HG03442 (cell line): ENCODE data around the gene ARHGAP15.

Experiments used
- ATAC-seq: cut with Tn5 transposase; IDR thresholded peaks from one replicate; pipeline ENCODE4 v1.9.1; 2021; ENCODE audit warnings: mild to moderate bottlenecking, moderate library complexity; ENCODE audit not compliant: unreplicated experiment

Gene ARHGAP15

DNA sequence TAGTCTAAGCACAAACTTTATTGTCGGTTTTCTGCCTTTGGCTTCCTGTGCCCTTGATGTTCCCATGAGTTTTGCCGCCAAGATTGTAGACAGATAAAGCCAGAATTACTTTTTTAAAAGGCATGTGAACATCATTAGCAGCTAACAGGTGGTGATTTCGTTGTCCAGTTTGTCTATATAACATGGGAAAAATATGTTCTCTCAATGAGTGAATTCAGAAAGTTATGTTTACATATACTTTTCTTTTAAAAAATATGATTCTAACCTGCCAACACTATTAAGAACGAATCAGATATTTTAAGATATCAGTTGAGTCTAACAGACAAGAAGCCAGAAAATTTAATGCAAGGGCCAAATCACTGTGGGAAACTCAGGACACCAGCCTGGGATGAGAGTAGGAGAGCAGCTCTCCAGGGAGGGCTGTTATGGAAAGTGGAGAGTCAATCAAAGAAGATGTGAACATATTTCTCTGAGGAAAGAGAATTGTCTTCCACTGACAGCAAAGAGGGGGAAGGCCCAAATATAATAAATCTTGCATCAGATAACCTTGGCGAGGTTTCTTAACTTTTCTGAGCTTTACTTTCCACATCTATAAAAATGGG, 311.3 kb downstream of the ARHGAP15 start:
- no peak for ATAC-seq

DNA sequence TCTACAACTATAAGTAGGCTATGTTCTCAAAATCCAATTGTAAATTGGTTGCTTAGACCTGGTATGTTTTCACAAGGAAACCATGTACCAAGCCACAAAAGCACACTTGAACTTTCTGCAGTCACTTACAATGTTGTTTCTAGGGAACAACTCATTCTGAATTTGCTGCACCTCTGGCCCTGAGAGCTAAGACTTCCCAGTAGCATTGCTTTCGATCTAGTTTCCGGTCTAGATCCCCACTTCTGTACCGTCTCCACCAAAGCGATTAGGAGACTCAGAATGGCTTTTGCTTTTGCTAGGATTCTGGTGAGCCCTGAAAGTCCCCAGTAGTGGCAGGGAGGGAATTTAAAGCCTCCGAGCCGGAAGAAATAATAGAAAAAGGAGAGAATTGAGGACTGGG, 313.0 kb downstream of the ARHGAP15 start:
- ATAC-seq, result no peak

DNA sequence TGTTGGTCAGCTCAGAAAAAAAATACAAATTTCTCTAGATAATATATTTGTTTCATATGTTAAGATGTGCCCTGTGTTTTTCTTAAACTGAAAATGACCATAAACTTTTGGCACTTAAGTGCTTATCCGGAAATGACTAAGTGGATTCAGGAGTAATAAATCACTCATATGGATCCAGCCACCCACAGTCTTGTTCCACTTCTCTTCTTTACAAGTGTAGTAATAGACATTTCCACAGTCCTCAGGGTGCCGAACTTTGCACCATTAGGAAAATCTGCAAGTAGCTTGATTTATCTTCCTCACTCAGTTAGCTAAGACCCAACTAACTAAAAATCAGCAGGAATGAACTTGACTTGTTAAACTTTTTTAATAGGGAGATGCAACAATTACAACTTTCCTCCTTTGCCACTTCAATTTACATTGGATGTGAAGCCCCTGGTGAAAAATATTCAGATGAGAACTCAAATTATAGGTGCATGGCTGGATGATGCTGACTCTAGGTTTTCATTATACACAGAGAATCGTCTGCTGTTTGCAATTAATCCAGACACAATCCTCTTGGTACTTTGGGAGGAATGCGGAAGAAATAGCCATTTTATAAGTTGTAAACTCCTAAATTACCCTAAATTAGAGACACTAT, 322.5 kb downstream of the ARHGAP15 start:
- ATAC-seq, result peak; percentile 80

GRCh38 chr2:143452817-143453451, 323.7 kb downstream of the ARHGAP15 start:
- peak; percentile 75 for ATAC-seq

- ATAC-seq, result no peak
Measured at GRCh38 chr2:143453981-143454511, 324.8 kb downstream of the ARHGAP15 start.

DNA sequence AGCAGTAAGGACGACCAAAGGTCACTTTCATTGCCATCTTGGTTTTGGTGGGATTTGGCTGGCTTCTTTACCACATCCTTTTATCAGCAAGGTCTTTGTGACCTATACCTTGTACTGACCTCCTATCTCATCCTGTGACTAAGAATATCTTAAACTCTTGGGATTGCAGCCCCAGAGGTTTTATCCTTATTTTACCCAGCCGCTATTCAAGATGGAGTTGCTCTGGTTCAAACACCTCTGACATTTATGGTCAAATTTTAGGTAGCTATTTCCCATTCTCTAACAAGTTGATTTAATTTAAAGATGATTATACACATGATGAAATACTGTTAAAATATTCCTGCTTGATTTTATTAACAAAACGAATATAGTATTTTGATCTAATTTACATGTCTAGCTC, 326.1 kb downstream of the ARHGAP15 start:
- ATAC-seq, result no peak

DNA sequence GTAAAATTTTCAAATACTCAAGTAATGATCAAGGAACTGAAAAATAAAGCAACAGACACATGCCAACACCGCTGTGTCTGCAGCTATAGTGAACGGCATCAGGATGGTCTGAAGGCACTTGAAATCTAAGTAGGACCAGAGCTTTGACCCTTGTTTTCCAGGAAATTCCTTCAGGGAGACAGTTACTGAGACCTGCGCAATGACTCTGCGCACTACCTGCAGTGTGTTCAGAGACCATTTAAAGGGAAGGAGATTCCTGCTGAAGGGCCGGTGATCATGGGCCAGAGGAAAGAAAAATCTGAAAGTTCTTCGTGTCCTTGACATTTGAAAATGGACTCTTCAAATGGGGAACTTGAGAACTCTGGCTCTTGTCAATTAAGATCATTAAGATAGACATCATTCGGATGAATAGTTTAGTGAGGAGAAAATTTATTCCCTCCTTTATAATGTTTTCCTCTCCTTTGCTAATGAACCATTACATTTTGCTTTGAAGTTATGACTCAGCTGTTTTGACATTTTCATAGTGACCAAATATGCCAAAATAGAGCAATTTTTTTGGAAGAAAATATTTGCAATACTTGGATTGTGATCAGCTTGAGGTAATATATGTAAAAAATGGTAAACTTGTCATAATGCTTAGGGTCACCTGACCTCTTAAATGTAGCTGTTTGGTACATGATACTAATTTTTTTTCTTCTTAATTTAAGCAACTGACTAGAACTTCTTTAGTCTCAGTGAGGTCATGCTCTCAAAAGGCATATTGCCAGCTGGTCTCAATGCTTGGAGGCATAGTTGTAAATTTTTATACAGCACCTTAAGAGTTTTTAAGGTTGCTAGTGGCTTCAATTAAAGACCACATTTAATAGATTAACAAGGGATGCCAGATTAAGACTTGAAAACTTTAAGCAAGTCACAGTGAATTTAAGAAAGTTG, 329.3 kb downstream of the ARHGAP15 start:
- no peak for ATAC-seq

GRCh38 chr2:143460382-143460781, 331.2 kb downstream of the ARHGAP15 start:
- ATAC-seq, result no peak

GRCh38 chr2:143463719-143464118, 334.5 kb downstream of the ARHGAP15 start:
- peak; percentile 63 for ATAC-seq

- no peak for ATAC-seq
Measured at GRCh38 chr2:143466391-143466790, 337.2 kb downstream of the ARHGAP15 start.

DNA sequence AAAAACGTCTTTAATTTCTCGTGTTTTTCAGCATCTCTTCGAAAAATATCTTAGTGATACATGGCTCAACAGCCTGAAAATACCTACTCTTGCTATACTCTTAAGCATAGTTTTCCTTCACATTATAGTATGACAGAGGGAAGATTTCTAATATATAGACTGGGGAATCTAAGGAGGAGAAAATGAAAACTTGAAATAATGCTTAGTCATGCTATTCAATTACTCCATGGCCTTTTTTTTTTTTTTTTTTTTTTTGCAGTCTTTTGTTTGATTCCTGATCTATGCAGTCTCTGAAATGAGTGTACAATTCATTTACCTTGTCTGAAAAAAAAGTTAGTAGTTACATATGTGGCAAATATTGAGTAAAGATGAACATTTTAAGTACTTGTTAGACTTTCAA, 337.8 kb downstream of the ARHGAP15 start:
- ATAC-seq, result no peak

DNA sequence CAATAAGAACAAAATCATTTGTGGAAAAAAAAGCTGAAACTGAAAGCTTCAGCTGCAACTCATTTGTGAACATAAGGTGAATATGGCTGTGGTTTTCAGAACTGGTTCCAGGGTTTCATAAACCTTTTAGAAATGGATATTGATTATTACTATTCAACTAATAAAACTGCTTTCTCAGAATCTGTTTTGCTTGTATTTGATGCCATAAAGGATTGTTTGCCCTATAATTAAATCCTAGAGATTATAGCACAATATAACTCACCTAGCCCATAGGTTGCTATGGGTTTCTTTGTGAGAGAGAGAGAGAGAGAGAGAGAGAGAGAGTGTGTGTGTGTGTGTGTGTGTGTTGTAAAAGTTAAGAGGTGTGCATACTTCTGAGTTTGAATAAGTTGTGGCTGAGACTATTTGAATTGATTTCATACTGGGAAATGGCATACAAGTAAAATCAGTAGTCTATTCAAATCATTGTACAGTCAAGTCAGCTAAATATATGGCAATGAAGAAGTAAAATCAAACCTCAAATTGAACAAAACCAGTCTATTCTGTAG, 339.2 kb downstream of the ARHGAP15 start:
- ATAC-seq, result peak; percentile 72

- ATAC-seq, result no peak
Measured at GRCh38 chr2:143469323-143469722, 340.1 kb downstream of the ARHGAP15 start.

DNA sequence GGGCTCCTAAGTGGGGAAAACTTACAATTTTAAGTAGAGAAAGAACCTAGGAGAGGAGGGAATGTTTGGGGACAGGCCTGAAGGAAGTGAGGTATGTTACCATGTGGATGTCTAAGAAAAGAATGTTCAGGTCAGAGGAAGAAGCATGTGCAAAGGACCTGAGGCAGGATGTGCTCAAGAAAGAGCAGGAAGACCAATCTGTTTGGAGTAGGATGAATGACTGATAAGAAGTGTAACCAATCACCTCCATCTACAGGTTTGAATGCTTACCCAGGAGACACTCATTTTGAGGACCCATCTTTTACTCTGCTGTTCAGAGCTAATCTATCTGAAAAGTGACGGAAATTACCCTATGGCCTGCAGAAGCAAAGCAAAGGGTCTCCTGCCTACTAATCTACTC, 342.3 kb downstream of the ARHGAP15 start:
- no peak for ATAC-seq

GRCh38 chr2:143473216-143473615, 344.0 kb downstream of the ARHGAP15 start:
- ATAC-seq, result no peak

GRCh38 chr2:143473820-143474219, 344.6 kb downstream of the ARHGAP15 start:
- ATAC-seq, result no peak

DNA sequence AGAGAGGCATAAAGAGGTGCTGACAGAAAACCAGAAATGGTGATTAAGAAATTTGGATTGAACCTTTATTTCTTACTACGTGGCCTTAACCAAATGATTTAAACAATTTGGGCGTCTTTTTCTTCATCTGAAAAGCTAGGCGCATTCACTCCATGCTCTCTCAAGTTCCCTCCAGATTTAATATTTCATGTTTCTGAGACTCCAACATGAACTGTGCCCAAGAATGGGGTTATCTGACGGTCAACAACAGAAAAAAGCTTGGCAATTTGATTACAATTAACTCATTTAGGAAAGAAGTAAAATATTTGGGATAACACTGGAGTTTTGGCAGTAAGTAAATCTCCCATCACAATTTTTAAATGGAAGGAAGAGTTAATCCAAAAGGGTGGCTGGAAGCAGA, 345.4 kb downstream of the ARHGAP15 start:
- no peak for ATAC-seq

- ATAC-seq, result no peak
Measured at GRCh38 chr2:143475041-143475776, 346.0 kb downstream of the ARHGAP15 start.

GRCh38 chr2:143476336-143477087, 347.3 kb downstream of the ARHGAP15 start:
- peak; percentile 54 for ATAC-seq
